Fibroblast of skin of back (primary cell): Measurements from ENCODE around the gene SPIC.

Experiments
- DNase-seq: peaks from one replicate; pipeline ENCODE4 v3.0.0-alpha.2; 2013

Gene SPIC

GRCh38 chr12:101536069-101536674 is 61.0 kb downstream of the SPIC start:
- no peak for DNase-seq
